NT2/D1 (cell line): ENCODE measurements around the gene SLIT3.

Source experiments
- SUZ12 ChIP-seq: IDR thresholded peaks from 2 replicates; pipeline ENCODE4 v1.6.1; 2011; ENCODE audit not compliant: insufficient read length, insufficient read depth; ENCODE audit errors: extremely low read depth
- YY1 ChIP-seq: IDR thresholded peaks from 2 replicates; pipeline ENCODE4 v1.6.1; 2011; ENCODE audit not compliant: insufficient read length, insufficient read depth
- ZNF274 ChIP-seq: IDR thresholded peaks from 2 replicates; pipeline ENCODE4 v1.6.1; 2011; ENCODE audit warnings: mild to moderate bottlenecking, low read depth, low read length

DNA sequence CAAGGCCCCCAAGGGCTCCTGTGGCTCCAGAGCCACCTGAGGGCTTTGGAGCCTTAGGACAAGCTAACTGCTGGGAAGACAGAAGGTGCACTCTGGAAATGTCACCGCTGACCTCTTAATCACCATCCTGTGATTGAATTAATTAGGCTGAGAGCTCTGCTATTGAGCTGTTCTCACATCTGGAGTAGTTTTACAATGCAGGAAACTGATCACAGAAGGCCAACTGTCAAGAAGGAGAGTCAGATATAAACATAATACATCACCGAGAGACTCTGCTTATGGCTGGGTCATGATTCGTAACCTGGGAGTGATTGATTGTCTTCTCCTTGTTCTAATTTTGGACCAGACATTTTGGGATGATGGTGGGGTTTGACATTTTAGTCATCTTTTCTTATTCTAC lies 226.1 kb downstream of the SLIT3 start:
- TF ChIP-seq ZNF274 = no peak
- TF ChIP-seq SUZ12 = no peak
- TF ChIP-seq YY1 = no peak
